NCI-H2171 (cell line): Measurements from ENCODE around the gene GLI3.

Experiments used
- DNase-seq: peaks from one replicate; lab custom pipeline; 2025; lab: John Stamatoyannopoulos, UW

The GLI3 gene

DNA sequence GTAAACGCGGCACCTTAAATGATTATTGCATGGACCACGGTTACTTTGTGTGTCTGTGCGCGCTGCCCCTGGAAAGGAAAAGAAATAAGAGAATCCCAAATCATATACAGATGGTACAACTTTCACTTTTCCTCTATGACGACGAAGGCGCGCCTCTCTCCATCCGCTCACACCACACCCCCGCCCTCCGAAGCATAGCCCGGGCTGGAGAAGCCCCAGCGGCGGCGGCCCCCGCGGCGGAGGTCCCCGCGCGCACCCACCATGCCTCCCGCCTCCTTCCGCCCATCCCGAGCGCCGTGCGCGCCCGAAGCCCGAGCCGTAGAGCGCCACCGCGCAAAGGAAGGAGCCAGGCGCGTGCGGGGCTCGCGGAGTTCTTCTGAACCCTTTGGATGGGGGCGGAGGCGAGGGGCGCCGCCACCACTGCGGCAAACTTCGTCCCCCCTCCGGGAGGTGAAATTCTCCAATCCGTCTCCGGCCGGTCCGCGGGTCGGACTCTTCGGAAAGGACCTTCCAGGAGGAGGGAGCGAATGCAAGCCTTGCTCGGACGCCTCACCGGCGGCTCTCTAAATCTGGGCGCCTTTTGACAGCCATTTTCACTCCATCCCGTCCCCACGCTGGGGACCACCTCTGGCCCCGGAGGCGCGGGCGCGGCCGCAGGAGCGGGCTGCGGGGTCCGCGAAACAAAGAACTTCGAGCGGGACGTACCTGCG lies 588 bp downstream of the GLI3 start:
- DNase-seq: no peak

DNA sequence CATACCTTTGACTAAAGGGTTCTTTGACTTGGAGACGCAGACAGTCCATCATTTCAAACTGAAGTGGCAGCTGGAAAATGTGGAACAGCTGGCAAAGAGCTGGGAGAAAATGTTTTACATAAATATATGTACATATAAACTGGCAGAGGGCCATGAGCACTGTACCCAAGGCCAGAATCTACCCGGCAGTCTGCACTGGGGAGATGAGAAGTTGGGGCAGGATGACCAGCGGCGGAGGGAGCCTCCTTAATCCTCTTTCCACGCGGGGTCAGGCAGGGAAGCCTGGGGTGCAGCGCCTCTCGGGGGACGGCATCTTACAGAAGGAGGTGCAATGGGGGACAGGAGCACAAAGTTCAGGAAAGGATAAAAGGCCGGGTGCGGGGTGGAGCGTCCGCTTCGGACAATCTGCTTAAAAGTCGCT lies 1.3 kb downstream of the GLI3 start:
- DNase-seq: no peak

DNA sequence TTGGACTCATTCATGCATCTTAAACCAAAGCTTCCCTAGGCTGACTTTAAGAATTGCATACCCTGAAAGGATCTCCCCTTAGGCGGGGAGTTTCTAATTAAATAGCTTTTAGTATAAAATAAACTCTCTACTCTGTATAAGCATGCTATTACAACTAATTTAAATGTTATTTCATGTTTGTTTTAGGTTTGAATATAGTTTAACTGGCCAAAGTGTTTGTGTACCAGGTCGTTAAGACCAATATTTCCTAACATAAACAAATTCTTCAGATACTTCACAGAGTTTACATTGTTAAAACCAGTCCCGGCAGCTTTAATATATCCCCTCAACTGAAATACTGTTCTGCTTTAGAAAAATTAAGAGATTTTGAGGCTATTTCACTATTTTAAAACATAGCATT lies 2.3 kb downstream of the GLI3 start:
- DNase-seq: no peak

DNA sequence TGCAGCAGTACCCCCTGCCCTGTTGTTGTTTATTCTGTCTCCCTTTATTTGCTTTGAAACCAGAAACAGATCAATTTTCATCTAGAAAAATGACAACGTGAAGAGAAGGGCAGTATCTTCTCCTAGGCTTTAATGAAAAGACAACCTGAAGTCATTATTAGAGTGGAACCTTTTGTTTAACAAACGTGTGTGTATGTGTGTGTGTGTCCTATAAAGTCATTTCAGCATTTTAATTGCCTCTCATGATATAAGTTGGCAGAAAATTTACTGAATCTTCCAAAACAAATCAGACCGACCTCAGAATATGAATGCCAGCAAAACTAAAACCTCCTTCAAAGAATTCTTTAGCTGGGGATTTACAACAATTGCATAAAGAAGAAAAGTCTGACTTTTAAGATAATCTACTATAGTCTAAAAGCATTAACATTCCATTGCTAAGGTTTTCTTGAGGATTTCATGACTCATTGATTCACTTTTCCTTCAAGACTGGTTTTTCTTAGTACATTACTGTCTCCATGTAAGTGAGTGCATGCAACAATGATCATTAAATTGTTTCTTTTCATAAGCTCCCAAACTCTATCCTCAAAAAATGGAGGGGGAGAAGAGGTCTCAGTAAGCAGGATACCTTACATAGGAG lies 3.2 kb downstream of the GLI3 start:
- no peak for DNase-seq

DNA sequence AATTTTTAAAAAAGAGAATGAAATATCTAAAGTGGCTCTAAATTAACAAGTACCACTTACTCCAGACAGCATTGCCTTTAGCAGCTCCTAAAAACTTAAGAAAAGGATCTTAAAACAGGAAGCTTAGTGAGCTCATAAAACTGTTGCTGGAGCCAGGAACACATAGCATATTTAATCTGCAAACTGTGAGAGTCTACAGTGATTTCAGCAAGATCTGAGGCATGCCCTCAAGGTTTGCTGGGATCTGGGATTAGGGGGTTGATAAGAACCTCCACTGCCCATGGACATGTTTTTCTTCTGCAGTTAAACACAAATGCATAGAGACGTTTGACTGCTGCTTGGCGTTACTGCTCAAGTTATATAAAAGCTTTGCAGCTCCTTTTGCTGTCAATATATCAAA lies 3.8 kb downstream of the GLI3 start:
- DNase-seq: no peak

DNA sequence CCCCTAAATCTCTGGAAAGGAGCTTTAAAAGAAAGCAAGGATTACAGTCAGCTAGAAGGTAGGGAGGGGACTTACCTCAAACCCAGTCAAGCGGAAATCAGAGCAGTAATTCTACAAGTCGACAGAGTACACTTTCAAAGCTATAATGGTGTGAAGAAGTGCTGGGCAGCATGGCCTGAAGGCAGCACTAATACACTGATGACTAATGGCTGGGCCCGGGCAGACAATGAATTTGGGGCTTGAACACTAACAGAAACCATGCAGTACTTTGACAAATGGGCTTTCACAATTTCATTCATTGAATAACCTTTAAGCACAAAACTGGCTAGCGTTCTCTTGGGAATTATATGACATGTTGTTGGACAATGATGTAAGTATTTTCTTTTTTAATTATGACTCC lies 4.7 kb downstream of the GLI3 start:
- no peak for DNase-seq

DNA sequence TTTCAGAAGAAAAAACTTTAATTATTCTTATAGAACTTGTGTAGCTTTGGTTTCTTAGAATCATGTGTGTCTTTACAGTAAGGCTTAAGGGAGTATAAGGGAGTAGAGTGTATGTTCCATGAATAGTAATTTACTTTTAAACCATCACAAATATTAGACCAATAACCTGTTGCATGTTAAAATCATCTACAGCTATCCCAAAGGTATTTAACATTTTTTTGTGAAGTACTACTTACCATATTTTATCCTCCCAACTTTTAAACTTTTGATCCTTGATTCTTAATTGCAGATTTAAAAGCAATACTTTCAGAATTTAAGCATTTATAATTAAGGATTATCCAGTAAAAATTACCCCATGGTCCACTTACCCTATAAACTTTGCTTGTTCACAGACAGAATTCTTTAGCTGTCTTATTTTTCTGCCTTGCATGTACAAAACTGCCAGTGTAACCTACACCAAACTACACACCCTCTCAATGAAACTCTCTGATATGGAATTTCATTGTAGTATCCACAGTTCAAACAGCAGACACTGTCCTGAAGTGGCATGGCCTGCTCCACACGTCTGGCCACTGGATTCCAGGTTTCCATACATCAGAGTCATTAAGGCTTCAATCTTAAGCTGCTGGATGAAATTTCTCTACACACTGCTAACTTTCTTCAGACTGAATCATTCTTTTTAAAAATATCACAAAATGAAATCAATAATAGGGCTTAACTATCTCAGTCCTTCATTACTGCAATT lies 5.8 kb downstream of the GLI3 start:
- no peak for DNase-seq

DNA sequence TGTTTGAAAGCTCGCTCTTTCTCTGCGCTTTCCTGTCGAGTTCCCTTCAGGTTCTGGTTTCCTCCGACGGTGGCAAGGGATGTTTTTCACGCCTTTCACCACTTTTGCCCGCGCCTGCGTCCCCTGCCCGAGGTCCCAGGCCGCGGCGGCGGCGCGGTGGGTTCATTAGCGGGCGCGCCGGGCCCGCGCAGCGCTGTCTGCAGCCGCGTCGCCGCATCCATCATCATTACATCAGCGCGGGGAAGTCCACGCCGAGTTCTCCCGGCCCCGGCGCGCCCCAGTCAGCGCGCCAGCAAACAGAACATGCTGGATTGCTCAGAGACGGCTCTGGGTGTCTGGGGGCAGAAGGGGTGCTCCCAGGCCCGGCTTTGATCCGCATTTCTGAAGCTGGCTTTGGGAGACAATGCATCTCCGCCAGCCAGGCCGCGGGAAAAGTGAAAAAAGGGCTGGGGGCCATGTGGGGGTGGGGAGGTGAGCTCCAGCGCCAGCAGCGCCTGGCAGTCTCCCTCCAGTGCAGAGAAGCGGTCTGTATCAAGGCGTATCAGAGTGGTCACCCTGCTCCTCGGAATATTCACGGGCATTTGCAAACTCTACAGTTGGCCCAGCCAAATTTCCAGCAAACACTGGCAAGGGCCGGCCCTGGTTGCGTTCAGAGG lies 8.9 kb downstream of the GLI3 start:
- no peak for DNase-seq

DNA sequence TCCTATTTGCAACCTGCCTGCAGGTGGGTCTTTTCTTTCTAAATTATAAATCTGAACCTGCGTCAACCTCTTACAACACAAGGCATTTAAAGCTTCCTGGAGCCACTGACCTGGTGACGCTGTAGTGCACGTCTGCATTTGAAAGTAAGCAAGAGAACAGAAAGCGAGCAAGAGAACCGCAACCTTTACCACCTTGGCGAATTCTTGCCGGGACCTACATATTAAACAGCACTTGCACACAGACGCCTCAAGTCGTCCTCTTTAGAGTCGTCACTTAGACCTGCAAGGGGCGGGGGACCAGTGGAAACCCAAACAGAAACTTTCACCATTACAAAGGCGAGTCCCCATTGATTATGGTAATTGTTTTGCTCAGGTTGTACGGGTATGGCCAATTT lies 9.5 kb downstream of the GLI3 start:
- no peak for DNase-seq

DNA sequence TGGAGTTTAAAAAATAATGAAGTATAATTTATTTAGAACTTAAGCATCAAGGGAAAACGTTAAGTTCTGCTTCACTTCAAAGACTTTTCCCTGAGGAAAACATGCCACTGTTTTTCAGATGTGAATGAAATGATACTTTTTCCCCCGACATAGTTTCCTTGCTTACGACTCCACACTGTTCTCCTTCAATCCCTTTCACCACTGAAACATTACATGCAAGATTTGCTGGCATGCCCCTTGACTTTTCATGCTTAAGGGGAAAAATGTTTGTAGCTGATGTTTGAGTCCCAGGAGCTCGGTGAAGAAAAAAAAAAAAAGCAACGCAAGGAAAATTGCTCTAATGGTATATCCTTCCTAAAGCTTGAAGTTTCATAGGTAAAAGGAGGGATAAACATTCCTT lies 10.0 kb downstream of the GLI3 start:
- no peak for DNase-seq

DNA sequence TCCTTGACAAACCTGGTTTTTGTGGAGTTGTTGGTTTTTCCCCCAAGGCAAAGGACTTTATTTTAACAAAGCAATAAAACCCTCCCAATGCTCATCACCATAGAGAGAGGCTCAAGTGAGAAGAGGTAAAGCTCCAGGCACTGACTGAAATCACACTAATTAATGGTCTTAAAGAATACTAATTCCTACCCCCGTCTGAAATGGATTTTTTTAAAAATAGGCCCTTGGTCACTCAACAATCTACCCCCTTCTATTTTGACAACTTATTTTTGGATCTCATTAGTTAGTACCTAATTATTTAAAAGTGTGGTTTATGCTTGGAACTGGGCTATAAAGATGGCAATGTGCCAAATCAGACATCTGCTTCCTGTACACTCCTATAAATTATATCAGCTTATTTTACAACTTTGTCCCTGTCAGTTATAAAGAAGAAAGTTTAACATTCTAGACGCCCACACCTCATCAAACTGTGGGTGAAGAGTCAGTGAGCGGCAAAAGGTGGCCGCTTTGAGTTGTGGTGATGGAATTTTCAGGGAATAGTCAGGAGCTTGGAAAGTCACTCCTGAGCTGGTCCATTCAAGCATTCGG lies 10.6 kb downstream of the GLI3 start:
- DNase-seq: no peak

DNA sequence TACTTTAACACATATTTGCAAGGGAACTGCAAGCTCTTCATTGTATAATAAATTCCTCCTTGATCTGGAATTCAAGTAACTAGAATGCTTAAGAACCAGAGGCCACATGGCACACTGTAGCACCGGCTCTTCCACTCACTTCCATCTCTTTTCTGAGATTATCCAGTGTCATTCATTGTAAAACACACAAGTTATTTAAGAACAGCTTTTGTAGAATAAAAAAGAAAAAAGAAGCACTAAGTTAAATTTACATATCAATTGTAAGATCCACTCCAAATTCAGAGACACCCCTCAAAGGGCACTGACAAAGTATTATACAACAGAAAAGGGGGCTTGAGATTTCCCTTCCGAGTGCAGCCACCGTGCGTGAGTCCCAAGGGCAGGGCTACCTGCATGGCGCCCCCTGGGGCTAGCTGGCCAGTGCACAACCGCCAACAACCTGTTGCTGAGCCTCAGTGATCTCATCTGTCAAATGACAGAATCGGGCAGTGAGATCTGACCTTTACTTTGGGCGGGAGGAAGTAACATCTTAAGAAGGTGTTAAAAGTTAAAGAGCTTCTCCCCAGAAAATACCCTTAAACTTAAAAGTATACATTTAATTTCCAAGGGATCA lies 12.5 kb downstream of the GLI3 start:
- DNase-seq: no peak

DNA sequence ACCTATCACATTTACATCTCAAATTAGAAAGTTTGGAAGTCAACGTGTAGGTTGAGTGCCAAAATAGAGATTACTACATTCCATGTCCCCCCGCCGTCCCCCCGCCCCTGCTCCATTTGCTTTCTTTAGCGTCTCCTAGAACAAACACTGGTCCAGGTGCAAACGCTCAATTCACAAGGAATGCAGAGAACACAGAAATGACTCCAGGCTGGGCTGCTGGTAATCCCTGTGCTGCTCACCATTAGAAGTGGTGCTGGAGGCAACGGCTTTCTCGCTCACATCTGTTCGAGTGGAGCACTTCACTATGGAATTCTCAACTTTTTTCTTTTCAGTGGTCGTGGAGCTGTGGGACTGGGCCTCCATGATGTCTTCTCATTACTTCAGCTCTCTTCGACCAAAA lies 14.1 kb downstream of the GLI3 start:
- DNase-seq: no peak

DNA sequence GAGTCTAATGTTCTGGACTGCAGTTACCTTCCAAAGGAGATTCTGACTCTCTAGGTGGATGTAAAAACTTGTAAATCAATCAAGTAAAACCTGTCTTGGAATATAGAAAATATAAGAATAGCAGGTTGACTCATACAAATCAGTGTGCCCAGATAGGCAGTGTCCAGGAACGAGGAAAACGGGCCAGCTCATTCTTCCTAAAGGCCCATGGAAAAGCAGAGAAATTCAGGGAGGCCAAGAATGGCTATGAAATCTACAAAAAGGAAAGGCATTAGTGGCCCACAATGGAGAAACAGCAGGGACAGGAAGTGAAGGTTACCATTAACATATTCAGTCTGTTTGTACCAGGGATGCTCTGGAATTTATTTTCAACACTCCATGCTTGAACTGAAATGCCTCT lies 14.9 kb downstream of the GLI3 start:
- DNase-seq: no peak

DNA sequence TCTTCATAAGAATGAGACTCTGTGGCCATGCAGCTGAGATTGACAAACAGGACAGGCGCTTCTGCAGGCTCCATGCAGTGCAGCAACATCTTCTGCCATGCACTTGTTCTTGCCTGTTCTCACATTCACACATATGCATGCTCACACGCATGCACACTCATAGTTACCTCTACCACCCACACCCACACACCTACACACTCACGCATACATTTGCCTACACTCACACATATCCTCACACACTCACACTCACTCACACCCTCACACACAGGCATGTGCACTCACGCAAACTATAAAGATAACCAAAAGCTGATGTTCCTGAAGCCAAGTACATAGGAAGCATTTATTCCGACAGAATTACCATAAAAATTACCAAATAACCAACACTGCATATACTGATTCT lies 15.7 kb downstream of the GLI3 start:
- DNase-seq: no peak

DNA sequence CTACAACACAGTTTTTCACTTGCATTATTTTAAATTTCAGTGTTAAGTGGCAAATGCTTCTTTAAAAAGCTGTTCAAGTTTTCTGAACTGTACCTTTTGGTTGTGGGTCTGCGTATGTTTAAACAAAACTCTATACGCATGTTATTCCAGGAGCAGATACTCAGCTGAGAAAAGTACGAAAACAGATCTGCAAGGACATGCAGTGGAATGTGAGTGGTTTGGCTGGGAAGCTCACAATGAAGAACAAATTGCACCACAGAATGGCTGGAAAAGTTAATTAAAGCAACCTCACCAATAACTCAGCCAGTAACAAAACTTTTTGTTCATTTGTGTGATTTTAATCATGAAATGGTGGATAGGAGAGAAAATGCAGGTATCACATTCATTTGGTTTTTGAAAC lies 17.6 kb downstream of the GLI3 start:
- DNase-seq: no peak

DNA sequence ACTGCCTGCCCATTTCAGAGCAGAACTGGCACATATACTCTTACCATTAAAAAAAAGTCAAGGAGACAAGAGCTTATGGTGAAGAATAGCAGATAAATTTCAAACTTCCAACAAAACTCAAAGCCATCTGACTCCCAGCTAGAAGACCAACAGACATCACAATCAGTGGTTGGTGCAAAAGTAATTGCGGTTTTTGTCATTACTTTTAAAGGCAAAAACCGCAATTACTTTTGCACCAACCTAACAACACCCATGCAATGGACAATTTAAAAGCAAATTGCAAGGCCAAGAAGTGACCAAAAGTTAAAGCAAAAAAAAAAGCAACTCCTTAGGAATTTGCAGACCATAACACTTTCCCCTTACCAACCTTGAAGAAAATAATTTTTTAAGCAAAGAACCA lies 18.8 kb downstream of the GLI3 start:
- DNase-seq: no peak

DNA sequence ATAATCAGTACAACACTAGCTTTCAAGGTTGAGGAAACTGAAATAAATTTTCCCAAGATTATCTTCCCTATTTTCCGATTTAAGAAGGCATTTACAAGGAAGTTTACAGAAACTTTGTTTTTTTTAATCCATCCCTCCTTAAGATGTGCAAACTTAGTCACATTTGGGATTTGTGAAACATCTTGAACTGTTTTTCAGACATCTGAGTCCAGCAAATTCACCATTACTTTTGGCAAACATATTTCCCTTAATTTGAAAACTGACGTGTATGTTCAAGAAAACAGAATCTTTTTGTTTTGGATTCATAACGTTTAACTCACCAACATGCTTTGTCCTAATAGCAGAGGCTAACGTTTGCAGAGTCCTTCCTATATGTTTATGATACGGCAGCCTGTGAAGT lies 19.5 kb downstream of the GLI3 start:
- no peak for DNase-seq

DNA sequence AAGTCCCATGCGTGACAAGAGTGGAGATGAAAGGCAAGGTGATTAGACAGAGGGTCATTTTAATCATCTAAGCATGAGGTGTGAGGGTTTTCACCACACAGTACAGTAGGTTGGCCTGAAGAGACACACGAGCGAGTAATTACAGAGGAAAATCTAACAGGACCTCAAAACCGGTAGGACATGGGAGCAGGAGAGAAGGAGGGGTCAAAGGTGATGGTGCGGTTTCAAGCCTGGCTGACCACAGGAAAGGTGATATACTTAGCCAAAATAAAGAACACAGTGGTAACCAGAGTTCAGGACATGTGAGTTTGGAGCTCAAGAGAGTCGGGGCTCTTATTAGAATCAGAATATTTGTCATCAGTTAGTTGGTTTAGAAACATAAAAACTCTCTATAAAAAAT lies 20.0 kb downstream of the GLI3 start:
- no peak for DNase-seq

DNA sequence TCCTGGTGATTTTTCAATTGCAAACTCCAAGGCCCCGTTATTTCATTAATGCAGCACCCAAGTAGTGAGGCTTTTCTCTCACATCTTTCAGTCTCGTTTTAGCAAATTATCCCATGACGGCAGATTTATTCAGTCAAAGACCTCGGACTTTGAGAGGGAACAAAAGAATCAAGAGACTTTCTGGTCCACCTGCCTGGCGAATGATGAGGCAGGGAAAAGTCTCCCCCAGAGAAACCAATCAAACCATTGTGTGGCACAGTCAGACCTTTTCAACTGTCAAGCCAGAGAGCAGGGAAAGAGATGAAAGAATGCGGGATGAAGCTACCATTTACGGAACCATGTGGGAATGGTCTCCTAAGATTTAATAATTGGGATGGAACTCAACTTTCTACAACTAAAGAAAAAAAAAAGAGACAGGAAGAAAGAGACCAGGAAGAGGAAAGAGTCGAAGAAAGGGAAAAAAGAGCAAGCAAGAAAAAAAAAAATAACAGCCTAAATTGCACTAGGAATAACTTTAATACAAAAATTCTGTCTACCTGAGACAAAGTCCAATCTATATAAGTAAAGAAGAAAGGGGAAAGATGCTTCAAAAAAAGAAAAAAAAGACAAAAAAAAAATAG lies 22.8 kb downstream of the GLI3 start:
- no peak for DNase-seq

DNA sequence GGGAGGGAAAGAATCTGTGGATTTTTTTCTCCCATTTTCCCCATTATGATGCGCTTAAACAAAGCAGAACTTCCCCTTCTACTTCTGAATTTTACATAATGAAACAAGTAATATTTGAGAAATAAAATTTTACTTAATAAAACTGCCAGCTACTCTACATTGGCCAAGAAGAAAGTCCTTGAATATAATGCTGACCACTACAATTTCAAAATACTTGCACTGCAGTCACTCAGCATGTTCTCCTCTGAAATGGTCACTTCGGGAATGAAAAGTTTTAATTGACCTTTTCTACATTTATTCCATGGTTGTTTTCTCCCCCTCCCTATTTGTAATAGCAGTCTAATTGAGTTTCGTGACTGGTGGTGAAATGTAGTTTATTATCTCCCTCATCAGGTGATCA lies 23.9 kb downstream of the GLI3 start:
- DNase-seq: no peak
